Suprapubic skin (tissue), 4 donors: Measurements from ENCODE around the gene CYB561D1. TPM values are rescaled to one million over a fixed set of nuclear protein-coding genes. Genes with fewer than 3 reads are reported as not detected.
A peak's percentile ranks its signal among the peaks of the same experiment; 100 is the strongest.

ENCODE experiments used
- DNase-seq, 2 donors: peaks; one replicate each; pipeline ENCODE4 v3.0.0-alpha.2; 2019; ENCODE audit warnings: low spot score in 2 of 2
- H3K27ac ChIP-seq: fragments of 200-600 bp; sonication (generic); one replicate; pipeline ENCODE4 v1.5.1; 2019
- H3K27me3 ChIP-seq: fragments of 200-600 bp; sonication (generic); one replicate; pipeline ENCODE4 v1.5.1; 2019
- H3K36me3 ChIP-seq: fragments of 200-600 bp; sonication (generic); one replicate; pipeline ENCODE4 v1.5.1; 2019
- H3K4me1 ChIP-seq: fragments of 200-600 bp; sonication (generic); one replicate; pipeline ENCODE4 v1.5.1; 2019
- H3K4me3 ChIP-seq: fragments of 200-600 bp; sonication (generic); one replicate; pipeline ENCODE4 v1.5.1; 2019; ENCODE audit warnings: mild to moderate bottlenecking
- H3K9me3 ChIP-seq: fragments of 200-600 bp; sonication (generic); one replicate; pipeline ENCODE4 v1.5.1; 2019
- CTCF ChIP-seq, 2 donors: fragments of 200-600 bp in 1 of 2; fragments of 450-650 bp in 1 of 2; sonication (generic) in 1 of 2; IDR thresholded peaks; one replicate each; pipeline ENCODE4 v1.5.1; 2016 to 2019; ENCODE audit warnings: antibody characterized with exemption in 2 of 2, mild to moderate bottlenecking in 1 of 2, moderate library complexity in 1 of 2
- EP300 ChIP-seq: sonication (generic); formaldehyde crosslinking; IDR thresholded peaks from one replicate; pipeline ENCODE4 v1.6.1; 2017; ENCODE audit warnings: antibody characterized with exemption
- POLR2A ChIP-seq, 2 donors: fragments of 450-650 bp; IDR thresholded peaks; one replicate each; pipeline ENCODE4 v1.6.1; 2017; ENCODE audit warnings: antibody characterized with exemption in 2 of 2, mild to moderate bottlenecking in 2 of 2, moderate library complexity in 2 of 2
- POLR2AphosphoS5 ChIP-seq, 3 donors: sonication (generic); formaldehyde crosslinking; IDR thresholded peaks; one replicate each; pipeline ENCODE4 v1.6.1; 2017; ENCODE audit warnings: antibody characterized with exemption in 3 of 3
- WGBS: methylation state at CpG from one replicate; pipeline ENCODE4 v1.1.5; 2018; 5-methylcytosine and 5-hydroxymethylcytosine counted together
- total RNA-seq, 4 donors: library from RNA; depleted of rRNA; stranded (reverse); fragments of >200 nt; gene quantifications; one replicate each; pipeline ENCODE4 v1.1.0, GENCODE V29; 2016

Gene CYB561D1
- total RNA-seq, 4 donors from 2014 or later, result 12.3 to 27.4 (median 24.7) TPM

DNA sequence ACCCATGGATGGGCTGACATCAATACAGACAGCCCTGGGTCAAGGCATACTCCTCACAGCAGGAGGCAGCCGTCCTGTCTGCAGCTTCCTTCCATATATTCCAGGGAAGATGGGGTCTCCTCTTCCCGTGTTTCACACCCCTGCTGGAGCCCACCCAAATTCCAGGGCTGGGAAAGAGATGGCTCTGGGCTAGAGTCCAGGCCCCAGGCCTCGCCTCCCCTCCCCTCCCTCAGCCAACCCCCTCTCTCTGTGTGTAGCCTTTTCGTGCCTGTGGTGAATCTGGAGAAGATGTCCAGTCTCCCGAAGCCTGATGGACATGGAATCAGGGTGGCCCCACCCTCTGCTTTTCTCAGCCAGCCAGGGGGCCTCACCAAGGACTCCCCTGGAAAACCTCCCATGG lies 6.6 kb upstream of the CYB561D1 start:
- no peaks in the 10 kb centered on the region for H3K9me3 ChIP-seq
- TF ChIP-seq EP300, result no peak
- TF ChIP-seq POLR2AphosphoS5 (IDR thresholded peaks at IDR 0.05), result no peak
- no peak for TF ChIP-seq CTCF (IDR thresholded peaks at IDR 0.05)
- no peak for TF ChIP-seq POLR2A (IDR thresholded peaks at IDR 0.05)
- peaks cover 23% of the 10 kb centered on the region for H3K4me1 ChIP-seq
- H3K27ac ChIP-seq, result no peak overlapping the region
- no peak for DNase-seq
- 79% methylated on average over 5 of the region's 5 CpGs for WGBS
- H3K27me3 ChIP-seq, result no peaks in the 10 kb centered on the region
- no peak overlapping the region for H3K4me3 ChIP-seq
- peaks cover 26% of the 10 kb centered on the region for H3K36me3 ChIP-seq

- DNase-seq, result no peak
- WGBS, result 73% methylated on average over 5 of the region's 5 CpGs
- no peaks in the 10 kb centered on the region for H3K27me3 ChIP-seq
- H3K9me3 ChIP-seq, result no peaks in the 10 kb centered on the region
- H3K36me3 ChIP-seq, result peaks cover 26% of the 10 kb centered on the region
- no peak overlapping the region for H3K27ac ChIP-seq
- no peak overlapping the region for H3K4me3 ChIP-seq
- peaks cover 24% of the 10 kb centered on the region for H3K4me1 ChIP-seq
- TF ChIP-seq EP300, result no peak
- TF ChIP-seq POLR2AphosphoS5 (IDR thresholded peaks at IDR 0.05), result no peak
- TF ChIP-seq POLR2A (IDR thresholded peaks at IDR 0.05), result no peak
- TF ChIP-seq CTCF (IDR thresholded peaks at IDR 0.05), result no peak
Measured at GRCh38 chr1:109488201-109488600, 5.7 kb upstream of the CYB561D1 start.

DNA sequence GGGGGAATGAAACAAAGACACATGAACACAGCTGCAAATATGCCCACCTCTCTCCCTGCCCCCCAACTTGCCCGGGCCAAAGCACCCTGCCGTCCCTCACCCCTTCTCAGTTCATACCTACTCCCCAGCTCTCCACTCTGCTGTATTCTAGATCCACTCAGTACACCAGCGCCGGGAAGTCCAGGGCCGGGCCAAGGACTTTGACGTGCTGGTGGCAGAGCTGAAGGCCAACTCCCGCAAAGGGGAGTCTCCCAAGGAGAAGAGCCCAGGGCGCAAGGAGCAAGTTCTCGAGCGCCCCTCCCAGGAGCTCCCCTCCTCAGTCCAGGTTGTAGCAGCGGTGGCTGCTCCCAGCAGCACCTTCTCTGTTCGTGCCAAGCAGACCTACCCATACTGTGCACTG lies 5.2 kb upstream of the CYB561D1 start:
- DNase-seq, result no peak
- no peak for TF ChIP-seq CTCF (IDR thresholded peaks at IDR 0.05)
- no peak for TF ChIP-seq EP300
- TF ChIP-seq POLR2AphosphoS5 (IDR thresholded peaks at IDR 0.05), result no peak
- no peak for TF ChIP-seq POLR2A (IDR thresholded peaks at IDR 0.05)
- Histone ChIP-seq H3K4me1 (peaks cover 26% of the 10 kb centered on the region), H3K27ac (no peak overlapping the region), H3K36me3 (peaks cover 26% of the 10 kb centered on the region), H3K27me3 (no peaks in the 10 kb centered on the region), H3K9me3 (no peaks in the 10 kb centered on the region), H3K4me3 (no peak overlapping the region)
- 90% methylated on average over 3 of the region's 12 CpGs for WGBS

DNA sequence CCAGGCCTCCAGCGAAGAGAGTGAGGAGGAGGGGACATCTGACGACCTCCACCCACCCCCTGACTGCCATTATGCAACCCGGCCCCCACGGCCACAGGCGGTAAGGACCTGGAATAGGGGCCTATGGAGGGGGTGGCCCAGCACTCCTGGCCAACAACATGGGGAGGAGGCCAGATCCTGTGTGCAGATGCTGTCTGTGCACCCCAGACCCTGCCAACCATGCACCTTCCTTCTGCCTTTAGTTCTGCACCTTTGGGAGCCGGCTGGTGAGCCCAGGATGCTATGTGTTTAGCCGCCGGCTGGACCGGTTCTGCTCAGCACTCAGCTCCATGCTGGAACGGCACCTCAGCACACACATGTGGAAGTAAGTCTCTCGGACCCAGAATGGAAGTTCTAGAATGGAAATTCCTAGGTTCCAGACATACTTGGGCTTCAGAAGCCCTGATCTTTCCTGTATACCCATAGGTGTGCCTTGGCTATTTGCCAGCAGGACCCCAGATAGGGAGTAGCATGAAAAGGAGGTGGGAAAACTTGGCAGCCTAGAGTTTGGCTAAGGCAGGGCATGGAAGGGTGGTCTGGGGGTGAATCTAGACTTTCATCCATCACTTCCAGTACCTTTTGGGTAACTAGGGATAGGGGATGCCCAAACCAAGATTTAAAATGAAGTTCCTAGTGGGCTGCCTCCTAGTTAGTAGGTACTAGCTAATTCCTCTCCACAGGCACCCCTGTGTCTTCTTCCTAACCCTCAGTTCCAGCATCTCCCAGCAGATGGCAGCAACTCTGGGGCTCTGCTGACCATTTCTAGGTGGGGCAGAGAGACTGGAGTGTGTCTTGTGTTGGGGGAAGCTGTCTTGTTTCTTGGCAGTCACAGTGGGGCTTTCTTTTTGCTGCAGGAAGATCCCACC lies 3.6 kb upstream of the CYB561D1 start:
- Histone ChIP-seq H3K9me3 (no peaks in the 10 kb centered on the region), H3K27me3 (no peaks in the 10 kb centered on the region), H3K4me3 (no peak overlapping the region), H3K36me3 (peaks cover 26% of the 10 kb centered on the region), H3K4me1 (peaks cover 25% of the 10 kb centered on the region), H3K27ac (no peak overlapping the region)
- DNase-seq, result no peak
- WGBS, result 74% methylated on average over 8 of the region's 11 CpGs
- TF ChIP-seq POLR2AphosphoS5 (IDR thresholded peaks at IDR 0.05) (no peak), CTCF (IDR thresholded peaks at IDR 0.05) (peak in 1 of 2 donors; percentile 88), EP300 (no peak), POLR2A (IDR thresholded peaks at IDR 0.05) (no peak)

DNA sequence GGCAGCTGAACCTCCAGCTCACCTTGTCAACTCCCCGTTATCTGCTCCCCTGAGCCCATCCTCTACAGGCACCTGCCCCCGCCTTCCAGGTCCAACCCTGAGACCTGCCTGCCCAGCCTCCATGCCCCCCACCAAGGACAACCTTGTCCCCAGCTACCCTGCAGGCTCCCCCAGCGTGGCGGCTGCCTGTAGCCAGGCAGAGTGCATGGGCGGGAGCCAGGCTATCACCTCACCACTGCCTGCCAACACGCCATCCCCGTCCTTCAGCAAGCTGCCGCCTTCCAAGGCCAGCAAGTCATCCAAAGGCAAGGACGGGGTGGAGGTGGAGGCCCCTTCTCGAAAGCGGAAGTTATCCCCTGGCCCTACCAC lies 3.0 kb upstream of the CYB561D1 start:
- Histone ChIP-seq H3K4me1 (peaks cover 27% of the 10 kb centered on the region), H3K4me3 (no peak overlapping the region), H3K9me3 (no peaks in the 10 kb centered on the region), H3K27ac (no peak overlapping the region), H3K36me3 (peaks cover 30% of the 10 kb centered on the region), H3K27me3 (no peaks in the 10 kb centered on the region)
- TF ChIP-seq EP300 (no peak), CTCF (IDR thresholded peaks at IDR 0.05) (no peak), POLR2A (IDR thresholded peaks at IDR 0.05) (no peak), POLR2AphosphoS5 (IDR thresholded peaks at IDR 0.05) (no peak)
- 97% methylated on average over 6 of the region's 11 CpGs for WGBS
- no peak for DNase-seq
